Keratinocyte (primary cell): ENCODE measurements around the gene C8G. TPM values are rescaled to one million over a fixed set of nuclear protein-coding genes. Genes with fewer than 3 reads are reported as not detected.

Experiments used
- DNase-seq: peaks from one replicate; pipeline ENCODE4 v3.0.0-alpha.2; 2011; ENCODE audit warnings: low read depth, missing footprints, low spot score
- FAIRE-seq: peaks from 2 replicates; lab custom pipeline; 2011; peaks lifted over from hg19 to GRCh38; lab: Jason Lieb, UNC
- H2AFZ ChIP-seq: 2 replicates; pipeline ENCODE4 v1.6.0; 2012; ENCODE audit warnings: low read length, control low read depth, inconsistent platforms; ENCODE audit not compliant: control insufficient read depth
- H3K27ac ChIP-seq: 2 replicates; pipeline ENCODE4 v1.5.1; 2011; ENCODE audit warnings: low read length; ENCODE audit not compliant: control insufficient read depth, insufficient read depth
- H3K27me3 ChIP-seq: 3 replicates; pipeline ENCODE4 v1.6.0; 2011; ENCODE audit warnings: low read length; ENCODE audit not compliant: control insufficient read depth, insufficient read depth; ENCODE audit errors: extremely low read depth
- H3K36me3 ChIP-seq, 2 experiments: 2 replicates in 1 of 2; 3 replicates in 1 of 2; pipeline ENCODE4 v1.5.1; 2011; ENCODE audit warnings: low read length in 2 of 2, mild to moderate bottlenecking in 1 of 2; ENCODE audit not compliant: control insufficient read depth in 2 of 2, insufficient read depth in 2 of 2; ENCODE audit errors: extremely low read depth in 1 of 2
- H3K4me1 ChIP-seq: 3 replicates; pipeline ENCODE4 v1.5.1; 2011; ENCODE audit warnings: low read length; ENCODE audit not compliant: control insufficient read depth, insufficient read depth; ENCODE audit errors: extremely low read depth
- H3K4me2 ChIP-seq: 3 replicates; pipeline ENCODE4 v1.6.0; 2011; ENCODE audit warnings: low read depth, low read length; ENCODE audit not compliant: control insufficient read depth, insufficient read depth; ENCODE audit errors: extremely low read depth
- H3K4me3 ChIP-seq, 3 experiments: fragments of 200-600 bp in 1 of 3; sonication (generic) in 1 of 3; 2 replicates in 2 of 3; 3 replicates in 1 of 3; pipeline ENCODE4 v1.5.1; 2011 to 2016; ENCODE audit warnings: low read length in 3 of 3, mild to moderate bottlenecking in 3 of 3, control low read depth in 2 of 3, inconsistent platforms in 1 of 3, low read depth in 1 of 3, mixed read lengths in 1 of 3, mixed run types in 1 of 3, moderate library complexity in 1 of 3; ENCODE audit not compliant: control insufficient read depth in 2 of 3, insufficient read depth in 2 of 3; ENCODE audit errors: extremely low read depth in 1 of 3
- H3K79me2 ChIP-seq: 2 replicates; pipeline ENCODE4 v1.6.0; 2012; ENCODE audit warnings: low read length; ENCODE audit not compliant: control insufficient read depth, insufficient read depth
- H3K9ac ChIP-seq: 3 replicates; pipeline ENCODE4 v1.6.0; 2011; ENCODE audit warnings: low read length; ENCODE audit not compliant: control insufficient read depth, insufficient read depth; ENCODE audit errors: extremely low read depth
- H3K9me1 ChIP-seq: 3 replicates; pipeline ENCODE4 v1.6.0; 2011; ENCODE audit warnings: low read length; ENCODE audit not compliant: control insufficient read depth, insufficient read depth; ENCODE audit errors: extremely low read depth
- H3K9me3 ChIP-seq: 2 replicates; pipeline ENCODE4 v1.5.1; 2012; ENCODE audit warnings: low read depth, low read length; ENCODE audit not compliant: control insufficient read depth
- H4K20me1 ChIP-seq: 3 replicates; pipeline ENCODE4 v1.6.0; 2011; ENCODE audit warnings: low read length; ENCODE audit not compliant: control insufficient read depth, insufficient read depth; ENCODE audit errors: extremely low read depth
- CTCF ChIP-seq, 3 experiments: IDR thresholded peaks in 1 of 3; conservative IDR thresholded peaks in 1 of 3; optimal IDR thresholded peaks in 1 of 3; 2 replicates in 2 of 3; 3 replicates in 1 of 3; pipeline versions ENCODE3 to v1.5.1; 2011; ENCODE audit warnings: low read length in 3 of 3, mild to moderate bottlenecking in 3 of 3, moderate library complexity in 2 of 3, control low read depth in 1 of 3, inconsistent platforms in 1 of 3; ENCODE audit not compliant: insufficient read depth in 2 of 3; ENCODE audit errors: extremely low read depth in 1 of 3
- EZH2 ChIP-seq: IDR thresholded peaks from one replicate; pipeline ENCODE4 v1.6.1; 2012; ENCODE audit warnings: inconsistent platforms, mild to moderate bottlenecking, low read length, moderate library complexity
- dilution Hi-C: fragments of 300-500 bp; cut with MboI; formaldehyde crosslinking; loops from one replicate; pipeline ENCODE4 v1.7.0; 2020; ENCODE audit warnings: low sequenced_read_pairs; ENCODE audit not compliant: extremely low pct_ligation_motif_present
- polyA plus RNA-seq, 5 experiments: library from polyadenylated mRNA; depleted of rRNA in 3 of 5; stranded (reverse) in 3 of 5; stranded (forward) in 1 of 5; unstranded in 1 of 5; fragments of >200 nt; gene quantifications; 1 replicate in 1 of 5; 2 replicates in 3 of 5; 3 replicates in 1 of 5; pipeline versions ENCODE4 v1.2.1 to v1.2.3, GENCODE V29; 2011 to 2012; ENCODE audit warnings: missing spikeins in 2 of 5, low read depth in 1 of 5, low replicate concordance in 1 of 5

Gene C8G
- polyA plus RNA-seq, 1 donor (not counting 4 experiments of a cell fraction or from before 2014, with no cell fraction given), result 0.24 TPM

- no peaks in the 10 kb centered on the region for H3K9me3 ChIP-seq
- FAIRE-seq, result no peak
Measured at GRCh38 chr9:136962163-136962562, 17.1 kb downstream of the C8G start.

GRCh38 chr9:136962701-136963248 is 17.7 kb downstream of the C8G start:
- Histone ChIP-seq H3K27me3 (peaks cover 5% of the 10 kb centered on the region), H3K79me2 (no peaks in the 10 kb centered on the region), H3K9me3 (no peaks in the 10 kb centered on the region), H3K4me1 (peaks cover 8% of the 10 kb centered on the region), H3K4me3 (no peak overlapping the region), H4K20me1 (no peaks in the 10 kb centered on the region), H3K27ac (no peak overlapping the region), H2AFZ (no peak overlapping the region), H3K36me3 (no peaks in the 10 kb centered on the region), H3K4me2 (no peak overlapping the region), H3K9me1 (no peaks in the 10 kb centered on the region), H3K9ac (no peak overlapping the region)
- DNase-seq (no peak), FAIRE-seq (no peak)
- TF ChIP-seq CTCF (optimal IDR thresholded peaks at IDR 0.05 in 1 of 3, IDR thresholded peaks at IDR 0.05 in 1 of 3, conservative IDR thresholded peaks at IDR 0.05 in 1 of 3; ENCODE audit: extremely low read depth in 1 of 3, insufficient read depth in 2 of 3, low read length in 3 of 3) (no peak), EZH2 (no peak)
- dilution Hi-C loops, result no loop called here

More at GRCh38 chr9:136962163-136962562, 17.1 kb downstream of the C8G start:
- no peak overlapping the region for H2AFZ ChIP-seq
- no peak overlapping the region for H3K9ac ChIP-seq
- no peak overlapping the region for H3K4me2 ChIP-seq
- no peaks in the 10 kb centered on the region for H3K79me2 ChIP-seq
- H3K9me1 ChIP-seq, result no peaks in the 10 kb centered on the region
- dilution Hi-C loops, result no loop called here
- H3K36me3 ChIP-seq, result no peaks in the 10 kb centered on the region
- H4K20me1 ChIP-seq, result no peaks in the 10 kb centered on the region
- peaks cover 8% of the 10 kb centered on the region for H3K4me1 ChIP-seq
- no peak overlapping the region for H3K4me3 ChIP-seq
- H3K27me3 ChIP-seq, result peaks cover 5% of the 10 kb centered on the region
- H3K27ac ChIP-seq, result no peak overlapping the region
- no peak for DNase-seq
- no peak for TF ChIP-seq CTCF (optimal IDR thresholded peaks at IDR 0.05 in 1 of 3, IDR thresholded peaks at IDR 0.05 in 1 of 3, conservative IDR thresholded peaks at IDR 0.05 in 1 of 3; ENCODE audit: extremely low read depth in 1 of 3, insufficient read depth in 2 of 3, low read length in 3 of 3)
- no peak for TF ChIP-seq EZH2
